ENCODE results near the gene RTTN. TPM values are rescaled to one million over a fixed set of nuclear protein-coding genes. Genes with fewer than 3 reads are reported as not detected.

Gene RTTN
- total and polyA plus RNA-seq, 2 donors (not counting 3 experiments of a cell fraction or from before 2014, with no cell fraction given) = 3.1 to 17.4 TPM

- Histone ChIP-seq H3K36me3 (ENCODE audit: control insufficient read depth in 2 of 2, extremely low read depth in 1 of 2, insufficient read depth in 2 of 2, low read length in 2 of 2) (no peaks in the 10 kb centered on the region), H3K4me3 (replicated peaks in 1 of 3; ENCODE audit: insufficient read depth in 1 of 3, low read depth in 1 of 3, low read length in 3 of 3) (no peak overlapping the region), H3K9ac (replicated peaks; ENCODE audit: extremely low read depth, insufficient read depth, low read length) (no peak overlapping the region), H3K4me1 (ENCODE audit: control insufficient read depth, extremely low read depth, insufficient read depth, low read length) (no peaks in the 10 kb centered on the region), H4K20me1 (replicated peaks; ENCODE audit: control insufficient read depth, extremely low read depth, insufficient read depth, low read length) (no peaks in the 10 kb centered on the region), H3K4me2 (ENCODE audit: insufficient read depth, low read length) (no peak overlapping the region), H3K27me3 (ENCODE audit: control insufficient read depth in 2 of 2, insufficient read depth in 2 of 2, low read length in 2 of 2) (no peaks in the 10 kb centered on the region), H3K79me2 (ENCODE audit: control insufficient read depth, insufficient read depth, low read length) (no peaks in the 10 kb centered on the region), H2AFZ (ENCODE audit: low read depth, low read length) (no peak overlapping the region), H3K9me3 (replicated peaks; ENCODE audit: control insufficient read depth, insufficient read depth, low read length) (no peaks in the 10 kb centered on the region), H3K27ac (ENCODE audit: insufficient read depth, low read depth, low read length) (no peak overlapping the region), H3K9me1 (replicated peaks; ENCODE audit: control insufficient read depth, extremely low read depth, insufficient read depth, low read length) (no peaks in the 10 kb centered on the region)
- BruUV-seq (replicated peaks) = no TSS peak
- intact Hi-C loops (cut with micrococcal nuclease) = loop anchor here (5.0 kb wide), 1 partner anchor 362 kb away; no protein-coding TSS in a partner anchor
- TF ChIP-seq MAX (IDR thresholded peaks at IDR 0.05; ENCODE audit: insufficient read depth, insufficient read length) (no peak), GATA2 (IDR thresholded peaks at IDR 0.05; ENCODE audit: insufficient read depth, insufficient read length, low read depth, low read length) (no peak)
- DNase-seq (ENCODE audit: low read depth, low spot score) (no peak), FAIRE-seq (no peak)
- dilution Hi-C loops (cut with MboI; ENCODE audit: extremely low pct_ligation_motif_present, low sequenced_read_pairs) = no loop called here
- ChIA-PET CTCF (interaction anchor here (5.5 kb wide), 1 partner anchor 1243 kb away, joined by 91 read pairs; no protein-coding TSS in a partner anchor), POLR2A (no interaction called here)
Observed at GRCh38 chr18:70089858-70090257, 115.6 kb downstream of the RTTN start.

GRCh38 chr18:70086085-70086484, 119.4 kb downstream of the RTTN start:
- no peaks in the 10 kb centered on the region for H3K36me3 ChIP-seq (ENCODE audit: control insufficient read depth in 2 of 2, extremely low read depth in 1 of 2, insufficient read depth in 2 of 2, low read length in 2 of 2)
- H3K4me2 ChIP-seq (ENCODE audit: insufficient read depth, low read length) = no peak overlapping the region
- no peaks in the 10 kb centered on the region for H3K79me2 ChIP-seq (ENCODE audit: control insufficient read depth, insufficient read depth, low read length)
- ChIA-PET POLR2A (no interaction called here), CTCF (interaction anchor here (0.6 to 5.5 kb wide), 12 partner anchors 11 to 1245 kb away, joined by 3 to 91 read pairs (median 4); no protein-coding TSS in a partner anchor)
- dilution Hi-C loops (cut with MboI; ENCODE audit: extremely low pct_ligation_motif_present, low sequenced_read_pairs) = no loop called here
- H3K9ac ChIP-seq (replicated peaks; ENCODE audit: extremely low read depth, insufficient read depth, low read length) = no peak overlapping the region
- H2AFZ ChIP-seq (ENCODE audit: low read depth, low read length) = no peak overlapping the region
- FAIRE-seq = no peak
- no peak for DNase-seq (ENCODE audit: low read depth, low spot score)
- TF ChIP-seq JUN (IDR thresholded peaks at IDR 0.05; ENCODE audit: borderline replicate concordance, insufficient read depth, insufficient read length, low read depth) (no peak), MYC (IDR thresholded peaks at IDR 0.05; ENCODE audit: low read depth, low read length) (no peak), POLR2A (IDR thresholded peaks at IDR 0.05; ENCODE audit: low read depth, low read length) (no peak), CTCF (IDR thresholded peaks at IDR 0.05; ENCODE audit: extremely low read depth in 1 of 2, insufficient read depth in 1 of 2, low read depth in 1 of 2, low read length in 2 of 2) (no peak), GATA2 (IDR thresholded peaks at IDR 0.05; ENCODE audit: insufficient read depth, insufficient read length, low read depth, low read length) (no peak)
- BruUV-seq (replicated peaks) = no TSS peak
- no peaks in the 10 kb centered on the region for H3K9me3 ChIP-seq (replicated peaks; ENCODE audit: control insufficient read depth, insufficient read depth, low read length)
- no peaks in the 10 kb centered on the region for H3K9me1 ChIP-seq (replicated peaks; ENCODE audit: control insufficient read depth, extremely low read depth, insufficient read depth, low read length)
- H3K27me3 ChIP-seq (ENCODE audit: control insufficient read depth in 2 of 2, insufficient read depth in 2 of 2, low read length in 2 of 2) = no peaks in the 10 kb centered on the region
- H3K4me1 ChIP-seq (ENCODE audit: control insufficient read depth, extremely low read depth, insufficient read depth, low read length) = no peaks in the 10 kb centered on the region
- no peak overlapping the region for H3K4me3 ChIP-seq (replicated peaks in 1 of 3; ENCODE audit: insufficient read depth in 1 of 3, low read depth in 1 of 3, low read length in 3 of 3)
- no peaks in the 10 kb centered on the region for H4K20me1 ChIP-seq (replicated peaks; ENCODE audit: control insufficient read depth, extremely low read depth, insufficient read depth, low read length)
- intact Hi-C loops (cut with micrococcal nuclease) = loop anchor here (1.0 to 5.0 kb wide), 3 partner anchors 366 to 1239 kb away; no protein-coding TSS in a partner anchor
- H3K27ac ChIP-seq (ENCODE audit: insufficient read depth, low read depth, low read length) = no peak overlapping the region
